Endothelial cell of umbilical vein (primary cell): ENCODE results near the gene GNB1. TPM values are rescaled to one million over a fixed set of nuclear protein-coding genes. Genes with fewer than 3 reads are reported as not detected.

Source experiments
- BruUV-seq: library from RNA; stranded (reverse); fragments of 400-500 nt; replicated peaks from 2 replicates; lab custom pipeline; 2021; lab: Mats Ljungman, UMichigan
- CTCF ChIA-PET: fragments of 300-600, 350-600 bp; sonication (Branson Sonifier 250); formaldehyde crosslinking; loops from one replicate; lab custom pipeline; 2021; ENCODE audit warnings: antibody characterized with exemption, inconsistent platforms; lab: Charles Lee
- POLR2A ChIA-PET: fragments of 300-600, 350-600 bp; sonication (Branson Sonifier 250); formaldehyde crosslinking; loops from one replicate; lab custom pipeline; 2021; ENCODE audit warnings: antibody characterized with exemption, inconsistent platforms; lab: Charles Lee
- DNase-seq: peaks from one replicate; pipeline ENCODE4 v3.0.0-alpha.2; 2011; ENCODE audit warnings: low read depth, low spot score
- FAIRE-seq: peaks from 2 replicates; lab custom pipeline; 2011; peaks lifted over from hg19 to GRCh38; lab: Jason Lieb, UNC
- H2AFZ ChIP-seq: 2 replicates; pipeline ENCODE4 v1.6.0; 2012; ENCODE audit warnings: low read depth, low read length, control low read depth, inconsistent platforms
- H3K27ac ChIP-seq: 2 replicates; pipeline ENCODE4 v1.5.1; 2011; ENCODE audit warnings: low read depth, mild to moderate bottlenecking, control low read depth, low read length, moderate library complexity; ENCODE audit not compliant: insufficient read depth
- H3K27me3 ChIP-seq, 2 experiments: 2 replicates each; pipeline versions ENCODE4 v1.6.0 to v1.6.1; 2011; ENCODE audit warnings: low read length in 2 of 2, mixed read lengths in 1 of 2; ENCODE audit not compliant: control insufficient read depth in 2 of 2, insufficient read depth in 2 of 2
- H3K36me3 ChIP-seq, 2 experiments: 2 replicates in 1 of 2; 3 replicates in 1 of 2; pipeline ENCODE4 v1.5.1; 2011; ENCODE audit warnings: low read length in 2 of 2, mild to moderate bottlenecking in 1 of 2, moderate library complexity in 1 of 2; ENCODE audit not compliant: control insufficient read depth in 2 of 2, insufficient read depth in 2 of 2; ENCODE audit errors: extremely low read depth in 1 of 2
- H3K4me1 ChIP-seq: 3 replicates; pipeline ENCODE4 v1.5.1; 2011; ENCODE audit warnings: mild to moderate bottlenecking, low read length; ENCODE audit not compliant: control insufficient read depth, insufficient read depth; ENCODE audit errors: extremely low read depth
- H3K4me2 ChIP-seq: 2 replicates; pipeline ENCODE4 v1.6.1; 2011; ENCODE audit warnings: low read length, control low read depth, mixed read lengths; ENCODE audit not compliant: insufficient read depth
- H3K4me3 ChIP-seq, 3 experiments: fragments of 200-600 bp in 1 of 3; sonication (generic), shearing (Covaris generic) in 1 of 3; replicated peaks in 1 of 3; 2 replicates each; pipeline ENCODE4 v1.5.1; 2011 to 2016; ENCODE audit warnings: control low read depth in 3 of 3, low read length in 3 of 3, mild to moderate bottlenecking in 2 of 3, inconsistent platforms in 1 of 3, low read depth in 1 of 3, moderate library complexity in 1 of 3; ENCODE audit not compliant: insufficient read depth in 1 of 3
- H3K79me2 ChIP-seq: 2 replicates; pipeline ENCODE4 v1.6.0; 2012; ENCODE audit warnings: low read length, inconsistent platforms; ENCODE audit not compliant: control insufficient read depth, insufficient read depth
- H3K9ac ChIP-seq: replicated peaks from 2 replicates; pipeline ENCODE3; 2011; ENCODE audit warnings: low read length, control low read depth; ENCODE audit not compliant: insufficient read depth; ENCODE audit errors: extremely low read depth
- H3K9me1 ChIP-seq: replicated peaks from 3 replicates; pipeline ENCODE4 v1.6.0; 2011; ENCODE audit warnings: mild to moderate bottlenecking, low read length; ENCODE audit not compliant: control insufficient read depth, insufficient read depth; ENCODE audit errors: extremely low read depth
- H3K9me3 ChIP-seq: replicated peaks from 2 replicates; pipeline ENCODE4 v1.5.1; 2012; ENCODE audit warnings: low read length, inconsistent platforms; ENCODE audit not compliant: control insufficient read depth, insufficient read depth
- H4K20me1 ChIP-seq: replicated peaks from 2 replicates; pipeline ENCODE3; 2011; ENCODE audit warnings: mild to moderate bottlenecking, low read length; ENCODE audit not compliant: control insufficient read depth, insufficient read depth; ENCODE audit errors: extremely low read depth
- CTCF ChIP-seq, 2 donors: IDR thresholded peaks; 1 replicate in 1 of 2; 2 replicates in 1 of 2; pipeline ENCODE4 v1.5.1; 2011; ENCODE audit warnings: low read length in 2 of 2, mild to moderate bottlenecking in 2 of 2, moderate library complexity in 2 of 2, control low read depth in 1 of 2, inconsistent platforms in 1 of 2, low read depth in 1 of 2; ENCODE audit not compliant: insufficient read depth in 1 of 2; ENCODE audit errors: extremely low read depth in 1 of 2
- EZH2 ChIP-seq: IDR thresholded peaks from 2 replicates; pipeline ENCODE4 v1.6.1; 2012; ENCODE audit warnings: borderline replicate concordance, low read depth, mild to moderate bottlenecking, moderate library complexity, low read length, inconsistent platforms; ENCODE audit not compliant: severe bottlenecking
- FOS ChIP-seq: IDR thresholded peaks from 2 replicates; pipeline ENCODE4 v1.6.1; 2011; ENCODE audit warnings: mild to moderate bottlenecking, low read length, moderate library complexity, borderline replicate concordance; ENCODE audit not compliant: insufficient read depth
- GATA2 ChIP-seq: IDR thresholded peaks from 2 replicates; pipeline ENCODE4 v1.7.0; 2011; ENCODE audit warnings: low read depth, mild to moderate bottlenecking, moderate library complexity, mixed read lengths, low read length; ENCODE audit not compliant: insufficient read length, insufficient read depth
- JUN ChIP-seq: IDR thresholded peaks from 2 replicates; pipeline ENCODE4 v1.6.1; 2011; ENCODE audit warnings: borderline replicate concordance, low read depth; ENCODE audit not compliant: insufficient read length, insufficient read depth
- MAX ChIP-seq: IDR thresholded peaks from 2 replicates; pipeline ENCODE4 v1.6.1; 2011; ENCODE audit not compliant: insufficient read depth, insufficient read length
- MYC ChIP-seq: IDR thresholded peaks from one replicate; pipeline ENCODE4 v1.6.1; 2011; ENCODE audit warnings: mild to moderate bottlenecking, low read depth, low read length
- POLR2A ChIP-seq: IDR thresholded peaks from 2 replicates; pipeline ENCODE4 v1.6.1; 2012; ENCODE audit warnings: low read depth, mild to moderate bottlenecking, control low read depth, low read length
- POLR2AphosphoS5 ChIP-seq: IDR thresholded peaks from 2 replicates; pipeline ENCODE4 v1.6.1; 2012; ENCODE audit warnings: low read depth, mild to moderate bottlenecking, control low read depth, low read length, moderate library complexity; ENCODE audit not compliant: insufficient read depth
- dilution Hi-C: fragments of 300-500 bp; cut with MboI; formaldehyde crosslinking; loops from one replicate; pipeline ENCODE4 v1.15.0; 2019; ENCODE audit warnings: low sequenced_read_pairs; ENCODE audit not compliant: extremely low pct_ligation_motif_present
- intact Hi-C: fragments of 100-400 bp; cut with micrococcal nuclease; formaldehyde crosslinking; loops from one replicate; pipeline ENCODE4 v1.10.0; 2022
- polyA plus RNA-seq, 4 experiments: library from polyadenylated mRNA; depleted of rRNA in 3 of 4; stranded (reverse) in 3 of 4; unstranded in 1 of 4; fragments of >200 nt; gene quantifications; 2 replicates each; pipeline versions ENCODE4 v1.2.1 to v1.2.3, GENCODE V29; 2011 to 2012; ENCODE audit warnings: missing spikeins in 1 of 4
- total RNA-seq: library from RNA; stranded (reverse); gene quantifications from 2 replicates; pipeline ENCODE4 v1.2.3, GENCODE V29; 2021

The GNB1 gene
- total and polyA plus RNA-seq, 2 donors (not counting 3 experiments of a cell fraction or from before 2014, with no cell fraction given), result 501 to 529 TPM

DNA sequence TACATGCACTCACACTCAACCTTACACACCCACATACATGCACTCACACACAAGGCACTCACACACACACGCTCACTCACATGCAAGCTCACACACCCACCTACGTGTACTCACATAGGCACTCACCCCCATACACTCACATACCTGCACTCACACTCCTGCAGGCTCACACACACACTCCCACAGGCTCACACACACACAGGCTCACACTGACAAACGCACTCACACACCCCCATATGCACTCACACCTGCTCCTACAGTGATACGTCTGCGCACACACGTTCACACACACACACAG is 47.3 kb upstream of the GNB1 start:
- H3K27ac ChIP-seq, result no peak overlapping the region
- no peak overlapping the region for H2AFZ ChIP-seq
- H3K9ac ChIP-seq, result no peak overlapping the region
- no peak overlapping the region for H3K4me2 ChIP-seq
- BruUV-seq, result no TSS peak
- H3K9me1 ChIP-seq, result no peaks in the 10 kb centered on the region
- H3K79me2 ChIP-seq, result no peaks in the 10 kb centered on the region
- dilution Hi-C loops (no loop called here), intact Hi-C loops (no loop called here)
- no peaks in the 10 kb centered on the region for H4K20me1 ChIP-seq
- H3K9me3 ChIP-seq, result peaks cover 2% of the 10 kb centered on the region
- no peaks in the 10 kb centered on the region for H3K36me3 ChIP-seq
- H3K27me3 ChIP-seq, result no peaks in the 10 kb centered on the region
- H3K4me1 ChIP-seq, result no peaks in the 10 kb centered on the region
- ChIA-PET POLR2A (no interaction called here), CTCF (no interaction called here)
- no peak overlapping the region for H3K4me3 ChIP-seq
- TF ChIP-seq GATA2 (no peak), POLR2AphosphoS5 (no peak), FOS (no peak), CTCF (IDR thresholded peaks at IDR 0.05; ENCODE audit: extremely low read depth in 1 of 2, insufficient read depth in 1 of 2, low read depth in 1 of 2, low read length in 2 of 2) (no peak), EZH2 (no peak), MAX (no peak), JUN (no peak), MYC (no peak), POLR2A (no peak)
- DNase-seq (no peak), FAIRE-seq (no peak)
